Erythroblast (primary cell): ENCODE measurements around the gene HDGFL3.

ENCODE experiments used
- GATA1 ChIP-seq: IDR thresholded peaks from 2 replicates; pipeline ENCODE4 v1.6.1; 2011; ENCODE audit warnings: low read depth, mild to moderate bottlenecking, control low read depth, low read length, moderate library complexity
- POLR2A ChIP-seq: IDR thresholded peaks from 2 replicates; pipeline ENCODE4 v1.6.1; 2011; ENCODE audit warnings: mild to moderate bottlenecking, low read length

GRCh38 chr15:83098079-83098478 is 109.5 kb downstream of the HDGFL3 start:
- no peak for TF ChIP-seq POLR2A
- TF ChIP-seq GATA1 = no peak
